Amniotic epithelial cell (primary cell): Measurements from ENCODE around the gene WDR76.

Experiments
- DNase-seq: peaks from one replicate; pipeline ENCODE4 v3.0.0-alpha.2; 2010; ENCODE audit warnings: low read depth

The WDR76 gene

GRCh38 chr15:43878446-43878845, 51.6 kb downstream of the WDR76 start:
- DNase-seq: no peak

- DNase-seq: no peak
Measured at GRCh38 chr15:43879386-43880355, 52.9 kb downstream of the WDR76 start.

- DNase-seq: no peak
Measured at GRCh38 chr15:43880406-43881194, 53.8 kb downstream of the WDR76 start.

GRCh38 chr15:43881245-43881644, 54.4 kb downstream of the WDR76 start:
- no peak for DNase-seq

- no peak for DNase-seq
Measured at GRCh38 chr15:43881944-43882343, 55.1 kb downstream of the WDR76 start.

GRCh38 chr15:43883571-43883970, 56.8 kb downstream of the WDR76 start:
- no peak for DNase-seq

GRCh38 chr15:43886558-43886957, 59.8 kb downstream of the WDR76 start:
- no peak for DNase-seq

GRCh38 chr15:43887901-43888300, 61.1 kb downstream of the WDR76 start:
- DNase-seq: peak; percentile 15

GRCh38 chr15:43889042-43889441, 62.2 kb downstream of the WDR76 start:
- no peak for DNase-seq

GRCh38 chr15:43893956-43894355, 67.2 kb downstream of the WDR76 start:
- peak; percentile 45 for DNase-seq

- no peak for DNase-seq
Measured at GRCh38 chr15:43895586-43895985, 68.8 kb downstream of the WDR76 start.

GRCh38 chr15:43896543-43896942, 69.7 kb downstream of the WDR76 start:
- no peak for DNase-seq

GRCh38 chr15:43898891-43899290, 72.1 kb downstream of the WDR76 start:
- DNase-seq: no peak

GRCh38 chr15:43899928-43900327, 73.1 kb downstream of the WDR76 start:
- no peak for DNase-seq

GRCh38 chr15:43900996-43901395, 74.2 kb downstream of the WDR76 start:
- no peak for DNase-seq

- no peak for DNase-seq
Measured at GRCh38 chr15:43901495-43901894, 74.7 kb downstream of the WDR76 start.

- peak; percentile 50 for DNase-seq
Measured at GRCh38 chr15:43903864-43904290, 77.1 kb downstream of the WDR76 start.

GRCh38 chr15:43905755-43906154, 79.0 kb downstream of the WDR76 start:
- DNase-seq: no peak

- DNase-seq: no peak
Measured at GRCh38 chr15:43908516-43909050, 81.8 kb downstream of the WDR76 start.

- DNase-seq: peak; percentile 67
Measured at GRCh38 chr15:43911235-43911781, 84.5 kb downstream of the WDR76 start.

- peak; percentile 57 for DNase-seq
Measured at GRCh38 chr15:43912208-43912607, 85.4 kb downstream of the WDR76 start.

- peak; percentile 99 for DNase-seq
Measured at GRCh38 chr15:43913026-43913780, 86.4 kb downstream of the WDR76 start.
